HUES64 (cell line): ENCODE measurements around the gene MYH14.
A peak's percentile ranks its signal among the peaks of the same experiment; 100 is the strongest.
"Not testable (repeated sequence)": the region's sequence is repeated elsewhere in the genome, so short reads cannot be mapped to it uniquely, and the experiment has no call there.

Experiments used
- H3K27ac ChIP-seq: 2 replicates; pipeline ENCODE4 v1.7.0; 2013; ENCODE audit warnings: low read depth, low read length, inconsistent platforms
- H3K27me3 ChIP-seq: 2 replicates; pipeline ENCODE4 v1.6.1; 2013; ENCODE audit warnings: mild to moderate bottlenecking, low read length; ENCODE audit not compliant: insufficient read depth
- H3K36me3 ChIP-seq: 2 replicates; pipeline ENCODE4 v1.6.1; 2013; ENCODE audit warnings: mild to moderate bottlenecking, low read length; ENCODE audit not compliant: insufficient read depth
- H3K4me1 ChIP-seq: 2 replicates; pipeline ENCODE4 v1.6.1; 2013; ENCODE audit warnings: mild to moderate bottlenecking, low read length, moderate library complexity; ENCODE audit not compliant: insufficient read depth
- H3K4me3 ChIP-seq: 2 replicates; pipeline ENCODE4 v1.5.1; 2013; ENCODE audit warnings: mild to moderate bottlenecking, low read length, moderate library complexity
- H3K9ac ChIP-seq: 2 replicates; pipeline ENCODE4 v1.6.1; 2013; ENCODE audit warnings: mild to moderate bottlenecking, low read depth, low read length
- H3K9me3 ChIP-seq: 2 replicates; pipeline ENCODE4 v1.6.1; 2013; ENCODE audit warnings: low read depth, low read length; ENCODE audit not compliant: insufficient read depth
- WGBS: fragments of 150-250, 120-280 bp; methylation state at CpG from one replicate; pipeline ENCODE4 v1.1.7; 2013; ENCODE audit warnings: missing lambda C conversion rate; 5-methylcytosine and 5-hydroxymethylcytosine counted together

MYH14 gene

DNA sequence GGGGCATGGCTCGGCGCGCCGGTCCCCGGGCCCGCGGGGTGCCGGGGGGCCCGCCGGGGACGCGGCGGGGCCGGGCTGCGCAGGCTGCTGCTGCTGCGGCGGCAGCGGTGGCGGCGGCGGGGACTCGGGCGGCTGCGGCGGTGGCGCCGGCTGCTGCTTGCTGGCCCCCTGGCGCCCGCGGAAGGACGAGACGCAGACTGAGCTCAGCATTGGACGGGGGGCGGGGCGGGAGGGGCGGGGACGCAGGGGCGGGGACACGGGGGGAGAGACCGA lies 125.4 kb downstream of the MYH14 start:
- no peak overlapping the region for H3K4me3 ChIP-seq
- no peak overlapping the region for H3K9ac ChIP-seq
- no peaks in the 10 kb centered on the region for H3K36me3 ChIP-seq
- H3K4me1 ChIP-seq = no peaks in the 10 kb centered on the region
- H3K9me3 ChIP-seq = peaks cover 10% of the 10 kb centered on the region; the same call in 1 of the 2 replicates
- WGBS = 56% methylated on average over 40 of the region's 40 CpGs
- peaks cover 19% of the 10 kb centered on the region for H3K27me3 ChIP-seq
- no peak overlapping the region for H3K27ac ChIP-seq

DNA sequence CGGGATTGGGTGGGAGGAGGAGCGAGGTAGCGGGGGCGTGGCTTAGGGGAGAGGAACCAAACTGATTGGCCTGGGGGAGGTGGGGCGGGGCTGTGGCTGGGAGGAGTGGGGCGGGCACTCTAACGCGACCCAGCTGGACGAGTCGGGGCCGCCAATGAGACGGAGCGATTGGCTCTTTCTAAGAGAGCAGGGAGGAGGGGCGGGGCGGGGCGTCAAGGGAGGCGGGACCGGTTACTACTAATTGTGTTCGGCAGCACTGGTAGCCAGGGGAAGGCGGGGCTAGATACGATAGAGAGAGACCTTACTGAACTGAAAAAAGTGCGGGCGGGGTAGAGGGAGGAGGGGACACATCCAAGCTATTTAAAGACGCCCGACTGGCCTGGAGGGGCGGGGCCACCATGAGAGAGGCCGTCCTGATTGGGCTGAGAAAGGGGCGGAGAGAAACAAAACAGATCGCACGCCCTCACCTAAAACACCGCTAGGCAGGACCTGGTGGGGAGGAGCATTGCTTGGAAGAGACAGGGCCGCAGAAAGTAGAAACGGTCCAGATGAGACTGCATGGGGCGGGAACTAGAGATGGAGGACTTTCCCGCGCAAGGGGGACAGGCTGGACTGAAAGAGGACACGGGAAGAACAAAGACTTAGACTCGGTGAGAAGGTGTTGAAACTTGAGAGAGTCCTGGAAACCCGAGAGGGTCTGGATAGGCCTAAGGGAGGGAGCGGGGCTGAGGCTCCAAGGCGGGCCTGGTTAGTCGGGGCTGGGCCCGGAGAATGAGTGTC lies 125.9 kb downstream of the MYH14 start, which contains the start of gene KCNC3:
TSS of gene KCNC3 (minus strand) at position 232 of the 780 bp plus-strand sequence. CDS start 295 bp downstream, outside the sequence.
- Histone ChIP-seq H3K36me3 (no peaks in the 10 kb centered on the region), H3K4me3 (peak within 1 kb of the TSS; percentile 56), H3K27ac (peak within 1 kb of the TSS; percentile 62; the same call in 1 of the 2 replicates), H3K9ac (peak within 1 kb of the TSS; percentile 51; the same call in 1 of the 2 replicates), H3K4me1 (no peaks in the 10 kb centered on the region), H3K27me3 (peaks cover 19% of the 10 kb centered on the region), H3K9me3 (peaks cover 15% of the 10 kb centered on the region; the same call in 1 of the 2 replicates)
- WGBS = 50% methylated on average over 43 of the region's 43 CpGs

DNA sequence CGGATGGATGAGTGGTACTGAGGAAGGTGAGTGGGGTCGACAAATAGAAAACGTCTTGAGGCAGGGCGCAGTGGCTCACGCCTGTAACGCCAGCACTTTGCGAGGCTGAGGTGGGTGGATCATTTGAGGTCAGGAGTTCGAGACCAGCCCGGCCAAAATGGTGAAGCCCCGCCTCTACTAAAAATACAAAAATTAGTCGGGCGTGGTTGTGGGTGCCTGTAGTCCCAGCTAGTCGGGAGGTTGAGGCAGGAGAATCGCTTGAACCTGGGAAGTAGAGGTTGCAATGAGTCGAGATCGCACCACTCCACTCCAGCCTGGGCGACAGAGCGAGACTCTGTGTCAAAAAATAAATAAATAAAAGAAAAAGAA lies 126.5 kb downstream of the MYH14 start:
- H3K27ac ChIP-seq = peak overlapping the region; percentile 62; the same call in 1 of the 2 replicates
- H3K36me3 ChIP-seq, H3K4me1 ChIP-seq: not testable (repeated sequence)
- 64% methylated on average over 18 of the region's 18 CpGs for WGBS
- H3K9me3 ChIP-seq = peaks cover 17% of the 10 kb centered on the region; the same call in 1 of the 2 replicates
- peak overlapping the region; percentile 56 for H3K4me3 ChIP-seq
- H3K9ac ChIP-seq = peak overlapping the region; percentile 3; the same call in 1 of the 2 replicates
- H3K27me3 ChIP-seq = peaks cover 19% of the 10 kb centered on the region

DNA sequence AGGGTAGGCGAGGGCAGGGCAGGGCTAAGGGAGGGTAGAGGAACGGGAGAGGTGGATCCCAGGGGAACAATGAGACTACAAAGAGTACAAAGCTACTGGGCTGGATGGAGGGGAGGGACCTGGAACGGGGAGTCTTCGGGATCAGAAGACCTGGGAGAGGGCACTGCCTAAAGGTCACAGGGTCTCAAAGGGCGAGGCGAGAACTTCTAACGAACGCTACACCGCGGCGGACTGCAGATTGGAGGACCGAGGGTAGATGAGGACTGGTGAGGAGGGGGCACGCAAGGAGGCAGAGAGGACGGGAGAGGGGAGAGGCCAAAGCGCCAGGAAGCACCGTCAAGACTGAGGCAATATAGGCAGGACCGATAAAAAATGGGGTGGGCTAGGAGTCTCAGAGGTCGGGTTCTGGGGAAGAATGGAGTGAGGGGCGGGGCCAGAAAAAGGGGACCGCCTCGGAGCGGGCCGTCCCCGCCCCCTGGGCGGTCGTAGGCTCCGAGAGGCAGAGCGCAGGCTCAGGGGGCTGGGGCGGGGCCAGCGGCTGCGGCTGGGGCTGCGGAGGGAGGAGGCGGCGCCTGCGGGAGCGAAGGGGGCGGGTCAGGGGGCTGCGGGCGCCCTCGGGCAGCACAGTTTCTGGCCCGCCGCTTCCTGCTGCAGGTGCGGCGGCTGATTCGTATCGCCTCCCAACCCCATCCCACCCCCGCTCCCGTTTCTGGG lies 127.1 kb downstream of the MYH14 start:
- H3K4me1 ChIP-seq = no peaks in the 10 kb centered on the region
- H3K27ac ChIP-seq = peak overlapping the region; percentile 7; the same call in 1 of the 2 replicates
- H3K36me3 ChIP-seq = no peaks in the 10 kb centered on the region
- peaks cover 22% of the 10 kb centered on the region; the same call in 1 of the 2 replicates for H3K9me3 ChIP-seq
- H3K4me3 ChIP-seq = peak overlapping the region; percentile 56
- peaks cover 19% of the 10 kb centered on the region for H3K27me3 ChIP-seq
- WGBS = 40% methylated on average over 48 of the region's 48 CpGs
- H3K9ac ChIP-seq = peak overlapping the region; percentile 51

DNA sequence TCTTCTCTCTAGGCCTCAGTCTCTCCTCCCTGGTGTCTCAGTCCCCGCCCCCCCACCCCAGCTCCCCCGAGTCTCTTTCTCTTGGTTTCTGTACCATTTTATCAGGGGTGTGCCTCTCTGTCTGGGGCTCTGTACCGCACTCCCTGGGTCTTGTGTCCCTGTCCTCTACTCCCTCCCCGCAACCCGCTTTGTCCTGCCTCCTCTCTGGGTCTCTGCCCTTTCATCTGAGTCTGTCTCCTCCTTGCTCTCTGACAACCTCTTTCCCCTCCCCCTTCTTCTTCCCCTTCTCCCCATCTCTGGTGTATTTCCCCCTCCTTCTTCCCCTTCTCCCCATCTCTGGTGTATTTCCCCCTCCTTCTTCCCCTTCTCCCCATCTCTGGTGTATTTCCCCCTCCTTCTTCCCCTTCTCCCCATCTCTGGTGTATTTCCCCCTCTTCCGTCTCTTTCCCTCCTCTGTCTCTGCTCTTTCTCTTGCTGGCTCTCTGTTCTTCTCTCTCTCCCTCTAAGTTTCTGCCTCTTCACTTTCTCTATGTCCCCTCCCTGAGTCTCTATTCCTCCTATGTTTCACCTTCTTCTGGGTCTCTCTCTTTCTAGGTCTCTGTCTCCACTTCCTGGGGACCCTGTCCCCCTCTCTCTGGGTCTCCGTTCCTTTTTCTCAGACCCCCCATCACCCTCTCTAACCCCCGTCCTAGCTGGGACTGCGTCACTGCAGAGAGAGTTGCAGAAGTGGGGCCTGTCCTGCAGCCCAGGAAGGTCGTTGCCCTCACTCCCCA lies 128.0 kb downstream of the MYH14 start:
- Histone ChIP-seq H3K36me3 (no peaks in the 10 kb centered on the region), H3K9ac (peak overlapping the region; percentile 5; the same call in 1 of the 2 replicates), H3K27me3 (peaks cover 18% of the 10 kb centered on the region), H3K9me3 (peaks cover 25% of the 10 kb centered on the region; the same call in 1 of the 2 replicates), H3K4me1 (no peaks in the 10 kb centered on the region), H3K4me3 (peak overlapping the region; percentile 56), H3K27ac (no peak overlapping the region)
- WGBS = 41% methylated on average over 10 of the region's 10 CpGs

DNA sequence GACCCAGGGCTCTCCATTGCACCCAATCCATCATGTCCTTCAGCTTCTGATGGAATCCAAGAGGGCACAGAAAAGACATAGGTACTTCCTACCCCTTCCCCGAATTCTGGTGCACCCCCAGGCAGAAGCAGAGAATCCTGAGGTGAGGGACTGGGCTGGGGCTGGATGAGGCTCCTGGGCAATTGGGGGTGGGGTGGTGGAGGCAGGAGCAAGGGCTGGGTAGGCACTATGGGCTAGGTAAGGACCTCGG lies 128.5 kb downstream of the MYH14 start:
- WGBS = 55% methylated on average over 1 of the region's 2 CpGs
- Histone ChIP-seq H3K27me3 (peaks cover 13% of the 10 kb centered on the region), H3K9me3 (peaks cover 25% of the 10 kb centered on the region; the same call in 1 of the 2 replicates), H3K4me3 (peak overlapping the region; percentile 56), H3K36me3 (no peaks in the 10 kb centered on the region), H3K4me1 (no peaks in the 10 kb centered on the region), H3K9ac (peak overlapping the region; percentile 5; the same call in 1 of the 2 replicates), H3K27ac (0 out of 2 replicates have a peak overlapping the region, but pooled peaks have one; percentile 91)

DNA sequence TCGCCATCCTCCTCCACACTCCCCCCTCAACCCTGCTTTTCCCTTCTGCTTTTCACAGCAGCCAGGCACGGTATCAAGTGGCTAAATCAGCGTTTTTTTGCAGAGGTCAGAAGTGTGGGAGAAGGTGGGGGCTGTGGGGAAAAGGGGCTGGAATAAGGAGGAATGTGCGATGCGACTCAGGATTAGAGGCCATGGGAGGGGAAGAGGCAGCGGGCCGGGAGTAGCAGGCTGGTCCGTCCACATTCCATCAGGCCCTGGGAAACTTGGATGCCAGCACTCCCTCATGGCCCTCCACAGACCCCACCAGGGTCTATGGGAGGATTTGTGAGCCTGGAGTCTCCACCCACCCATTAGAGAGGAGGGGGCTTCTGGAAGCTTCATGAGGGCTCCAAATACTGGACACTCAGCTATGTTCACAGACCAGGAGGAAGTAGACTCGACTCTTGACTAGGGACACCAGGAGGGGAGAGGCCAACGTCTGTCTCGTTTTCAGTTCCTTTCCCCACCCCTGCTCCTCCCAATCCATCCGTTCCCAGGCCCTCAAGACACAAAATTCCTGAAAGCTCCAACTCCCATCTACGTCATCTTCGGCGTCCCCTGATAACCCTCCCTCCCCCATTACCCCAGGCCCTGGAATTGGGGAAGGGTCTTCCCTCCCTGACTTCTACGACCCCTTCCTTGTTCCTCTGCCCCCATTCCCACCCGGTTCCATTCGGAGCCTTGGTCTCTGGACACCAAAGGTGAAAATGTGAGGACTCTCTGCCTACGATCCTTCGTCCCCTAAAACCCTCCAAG lies 129.0 kb downstream of the MYH14 start:
- peak overlapping the region; percentile 56 for H3K4me3 ChIP-seq
- peaks cover 8% of the 10 kb centered on the region for H3K27me3 ChIP-seq
- H3K27ac ChIP-seq = peak overlapping the region; percentile 91
- 46% methylated on average over 19 of the region's 20 CpGs for WGBS
- H3K36me3 ChIP-seq = no peaks in the 10 kb centered on the region
- peak overlapping the region; percentile 60 for H3K9ac ChIP-seq
- peaks cover 19% of the 10 kb centered on the region; the same call in 1 of the 2 replicates for H3K9me3 ChIP-seq
- H3K4me1 ChIP-seq = no peaks in the 10 kb centered on the region

DNA sequence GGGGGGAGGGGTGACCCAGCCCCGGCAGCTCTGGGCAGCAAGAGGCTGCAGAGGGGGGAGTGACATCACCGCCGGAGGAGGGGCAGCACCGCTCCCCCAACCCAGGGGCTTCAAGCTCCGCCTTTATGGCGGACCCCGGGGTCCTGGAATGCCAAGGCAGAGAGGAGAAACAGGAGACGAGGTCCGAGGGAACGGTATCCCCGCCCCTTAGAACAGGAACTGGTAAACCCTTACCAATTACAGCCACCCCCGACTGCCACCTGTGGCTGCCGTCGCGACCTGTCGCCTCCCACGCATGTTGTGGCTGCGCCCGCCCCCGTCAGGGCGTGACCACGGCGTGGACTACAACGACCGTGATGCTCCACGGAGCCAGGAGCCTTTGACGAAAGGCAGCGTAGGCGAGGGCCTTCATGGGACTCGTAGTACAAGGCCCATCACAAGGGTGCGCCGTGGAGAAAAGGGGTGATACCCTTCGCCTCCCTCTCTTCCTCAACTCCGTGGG lies 129.9 kb downstream of the MYH14 start:
- Histone ChIP-seq H3K4me3 (peak overlapping the region; percentile 56), H3K27me3 (peaks cover 3% of the 10 kb centered on the region; the same call in 1 of the 2 replicates), H3K4me1 (no peaks in the 10 kb centered on the region), H3K9me3 (peaks cover 15% of the 10 kb centered on the region; the same call in 1 of the 2 replicates), H3K9ac (peak overlapping the region; percentile 74), H3K27ac (peak overlapping the region; percentile 91), H3K36me3 (no peaks in the 10 kb centered on the region)
- 54% methylated on average over 34 of the region's 34 CpGs for WGBS

DNA sequence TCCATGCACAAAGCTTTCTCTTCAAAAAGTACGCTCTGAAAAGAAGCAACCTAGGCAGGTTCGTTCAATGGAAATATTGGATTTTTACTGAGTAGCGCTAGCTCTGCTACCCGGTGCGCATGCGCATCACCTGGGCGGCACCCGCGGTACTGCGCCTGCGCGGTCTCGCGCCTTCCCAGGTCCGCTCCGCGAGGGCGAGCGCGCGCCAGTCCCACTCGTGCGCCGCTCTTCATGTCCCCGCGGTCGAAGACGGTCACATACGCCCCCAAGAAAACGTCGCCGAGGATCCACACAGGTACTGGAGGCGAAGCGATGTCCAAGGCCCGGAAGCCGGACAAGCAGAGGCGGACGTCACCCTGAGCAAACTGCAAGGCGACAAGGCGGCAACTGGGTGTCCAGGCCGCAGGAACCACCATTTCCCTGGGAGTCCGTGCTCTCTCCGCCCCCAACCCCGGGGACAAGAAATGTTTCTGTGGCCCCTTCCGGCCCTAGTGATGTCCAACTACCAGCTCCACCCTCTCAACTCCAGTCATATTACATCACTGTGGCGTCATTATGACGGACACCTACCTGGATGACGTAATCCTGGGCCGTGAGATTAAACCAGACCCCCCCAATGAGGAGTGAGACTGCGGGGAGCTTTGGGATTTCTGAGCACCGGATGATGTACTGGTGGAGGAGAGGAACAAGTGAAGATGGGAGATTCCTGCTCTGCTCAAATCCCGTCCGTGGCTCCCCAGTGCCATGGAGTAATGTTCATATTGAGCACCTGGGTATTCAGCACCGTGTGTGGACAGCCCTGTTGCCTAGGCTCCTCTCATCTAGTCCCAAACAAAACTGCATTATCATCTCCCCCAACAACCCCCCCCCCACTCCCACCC lies 130.6 kb downstream of the MYH14 start:
- peak overlapping the region; percentile 91; the same call in 1 of the 2 replicates for H3K27ac ChIP-seq
- H3K36me3 ChIP-seq = no peaks in the 10 kb centered on the region
- peak overlapping the region; percentile 74 for H3K9ac ChIP-seq
- H3K4me1 ChIP-seq = no peaks in the 10 kb centered on the region
- H3K27me3 ChIP-seq = no peaks in the 10 kb centered on the region
- 57% methylated on average over 54 of the region's 54 CpGs for WGBS
- peak overlapping the region; percentile 56 for H3K4me3 ChIP-seq
- peaks cover 15% of the 10 kb centered on the region; the same call in 1 of the 2 replicates for H3K9me3 ChIP-seq
